ENCODE measurements around the gene SENP2. TPM values are rescaled to one million over a fixed set of nuclear protein-coding genes. Genes with fewer than 3 reads are reported as not detected.
"Not testable (repeated sequence)": the region's sequence is repeated elsewhere in the genome, so short reads cannot be mapped to it uniquely, and the experiment has no call there.

SENP2 gene
- total RNA-seq, 3 donors from 2014 or later: 27.1 to 40.5 (median 28.4) TPM

- H3K4me3 ChIP-seq: no peak overlapping the region
- no peaks in the 10 kb centered on the region for H3K36me3 ChIP-seq (ENCODE audit: low read depth)
- ATAC-seq (peak; percentile 7), DNase-seq (no peak)
- H3K9me3 ChIP-seq: no peaks in the 10 kb centered on the region
- H3K4me1 ChIP-seq (ENCODE audit: low read depth): peaks cover 23% of the 10 kb centered on the region
- TF ChIP-seq CTCF (IDR thresholded peaks at IDR 0.05): no peak
- intact Hi-C loops (cut with DNase I, micrococcal nuclease): no loop called here
These were observed 45.0 kb downstream of the SENP2 start for GRCh38 chr3:185631108-185631507.

GRCh38 chr3:185631508-185632206 lies 45.6 kb downstream of the SENP2 start:
- Histone ChIP-seq H3K4me3 (no peak overlapping the region), H3K4me1 (ENCODE audit: low read depth) (peaks cover 23% of the 10 kb centered on the region), H3K9me3 (no peaks in the 10 kb centered on the region), H3K36me3 (ENCODE audit: low read depth) (no peaks in the 10 kb centered on the region)
- no peak for TF ChIP-seq CTCF (IDR thresholded peaks at IDR 0.05)
- ATAC-seq (no peak), DNase-seq (no peak)
- intact Hi-C loops (cut with DNase I, micrococcal nuclease): no loop called here

GRCh38 chr3:185632996-185633395 lies 46.9 kb downstream of the SENP2 start:
- no peak for TF ChIP-seq CTCF (IDR thresholded peaks at IDR 0.05)
- peaks cover 23% of the 10 kb centered on the region for H3K4me1 ChIP-seq (ENCODE audit: low read depth)
- ATAC-seq: no peak
- no peaks in the 10 kb centered on the region for H3K36me3 ChIP-seq (ENCODE audit: low read depth)
- intact Hi-C loops (cut with DNase I, micrococcal nuclease): no loop called here
- H3K9me3 ChIP-seq: no peaks in the 10 kb centered on the region
- H3K4me3 ChIP-seq: no peak overlapping the region
- no peak for DNase-seq

GRCh38 chr3:185637388-185637787 lies 51.3 kb downstream of the SENP2 start:
- H3K9me3 ChIP-seq: no peaks in the 10 kb centered on the region
- DNase-seq (no peak), ATAC-seq (no peak)
- intact Hi-C loops (cut with DNase I, micrococcal nuclease): no loop called here
- no peaks in the 10 kb centered on the region for H3K4me1 ChIP-seq (ENCODE audit: low read depth)
- H3K4me3 ChIP-seq: no peak overlapping the region
- H3K36me3 ChIP-seq (ENCODE audit: low read depth): no peaks in the 10 kb centered on the region
- TF ChIP-seq CTCF (IDR thresholded peaks at IDR 0.05): no peak

DNA sequence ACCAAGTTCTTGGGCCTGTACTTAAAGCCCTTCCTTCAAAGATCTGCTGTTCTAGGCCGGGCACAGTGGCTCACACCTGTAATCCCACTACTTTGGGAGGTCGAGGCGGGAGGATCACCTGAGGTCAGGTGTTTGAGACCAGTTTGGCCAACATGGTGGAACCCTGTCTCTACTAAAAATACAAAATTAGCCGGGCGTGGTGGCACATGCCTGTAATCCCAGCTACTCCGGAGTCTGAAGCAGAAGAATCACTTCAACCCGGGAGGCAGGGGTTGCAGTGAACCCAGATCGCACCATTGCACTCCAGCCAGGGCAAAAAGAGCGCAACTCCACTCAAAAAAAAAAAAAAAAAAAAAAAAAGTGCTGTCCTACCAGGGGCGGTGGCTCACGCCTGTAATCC lies 52.6 kb downstream of the SENP2 start:
- H3K9me3 ChIP-seq; intact Hi-C loops (cut with DNase I, micrococcal nuclease); H3K4me3 ChIP-seq; H3K36me3 ChIP-seq (ENCODE audit: low read depth); ATAC-seq; DNase-seq; H3K4me1 ChIP-seq (ENCODE audit: low read depth): not testable (repeated sequence)

GRCh38 chr3:185639632-185640206 lies 53.6 kb downstream of the SENP2 start:
- no peak for DNase-seq
- no peaks in the 10 kb centered on the region for H3K9me3 ChIP-seq
- no peak overlapping the region for H3K4me3 ChIP-seq
- TF ChIP-seq CTCF (IDR thresholded peaks at IDR 0.05): no peak
- no peak for ATAC-seq
- intact Hi-C loops (cut with DNase I, micrococcal nuclease): no loop called here
- H3K36me3 ChIP-seq (ENCODE audit: low read depth): no peaks in the 10 kb centered on the region
- H3K4me1 ChIP-seq (ENCODE audit: low read depth): no peaks in the 10 kb centered on the region
